ENCODE measurements around the gene ARCN1. TPM values are rescaled to one million over a fixed set of nuclear protein-coding genes. Genes with fewer than 3 reads are reported as not detected.

The ARCN1 gene
- total and polyA plus RNA-seq, 7 experiments from 2014 or later, result 71.2 to 170 (median 123) TPM

GRCh38 chr11:118612378-118612777 is 40.2 kb downstream of the ARCN1 start:
- Mint-ChIP-seq H3K27ac (no peak overlapping the region), H3K9me3 (no peaks in the 10 kb centered on the region), H3K36me3 (peaks cover 0 to 9% (median 3%) of the 10 kb centered on the region in 5 donors), H3K27me3 (peaks cover 0 to 44% (median 0%) of the 10 kb centered on the region in 5 donors), H3K4me1 (peaks cover 16 to 22% (median 20%) of the 10 kb centered on the region in 7 donors), H3K4me3 (no peak overlapping the region)
- DNase-seq (peak in 1 of 9 donors; percentile 3), ATAC-seq (no peak)
- Histone ChIP-seq H3K36me3 (ENCODE audit: control insufficient read depth in 2 of 3, insufficient read depth in 3 of 3, low read length in 3 of 3) (no peaks in the 10 kb centered on the region), H3K4me3 (ENCODE audit: low read length) (no peak overlapping the region), H3K4me1 (ENCODE audit: control insufficient read depth in 2 of 2, insufficient read depth in 2 of 2, low read length in 2 of 2) (peaks cover 18 to 23% of the 10 kb centered on the region in 2 donors), H3K9me3 (ENCODE audit: control insufficient read depth in 2 of 3, low read length in 3 of 3) (no peaks in the 10 kb centered on the region), H3K27me3 (ENCODE audit: control insufficient read depth in 2 of 2, insufficient read depth in 2 of 2, low read length in 2 of 2) (no peaks in the 10 kb centered on the region), H3K27ac (ENCODE audit: low read depth, low read length) (no peak overlapping the region)
- CTCF ChIA-PET, result interaction anchor here (0.6 to 3.3 kb wide), 6 partner anchors 12 to 1513 kb away, joined by 3 to 19 read pairs (median 5); no protein-coding TSS in a partner anchor
- POLR2A ChIA-PET, result interaction anchor here (0.8 to 0.9 kb wide), 2 partner anchors 11 to 17 kb away, joined by 3 read pairs; no protein-coding TSS in a partner anchor
- intact Hi-C loops (cut with micrococcal nuclease), result loop anchor here in 1 of 2 donors (5.0 kb wide), 1 partner anchor 45 kb away; no protein-coding TSS in a partner anchor

GRCh38 chr11:118614511-118614910 is 42.3 kb downstream of the ARCN1 start:
- H3K9me3 Mint-ChIP-seq, result no peaks in the 10 kb centered on the region
- Histone ChIP-seq H3K9me3 (ENCODE audit: control insufficient read depth in 2 of 3, low read length in 3 of 3) (no peaks in the 10 kb centered on the region), H3K27me3 (ENCODE audit: control insufficient read depth in 2 of 2, insufficient read depth in 2 of 2, low read length in 2 of 2) (no peaks in the 10 kb centered on the region), H3K36me3 (ENCODE audit: control insufficient read depth in 2 of 3, insufficient read depth in 3 of 3, low read length in 3 of 3) (no peaks in the 10 kb centered on the region), H3K27ac (ENCODE audit: low read depth, low read length) (no peak overlapping the region), H3K4me1 (ENCODE audit: control insufficient read depth in 2 of 2, insufficient read depth in 2 of 2, low read length in 2 of 2) (peaks cover 9 to 15% of the 10 kb centered on the region in 2 donors), H3K4me3 (ENCODE audit: low read length) (no peak overlapping the region)
- intact Hi-C loops (cut with micrococcal nuclease), result loop anchor here in 1 of 2 donors (5.0 kb wide), 1 partner anchor 43 kb away; no protein-coding TSS in a partner anchor
- no peak overlapping the region for H3K27ac Mint-ChIP-seq
- peaks cover 1 to 31% (median 8%) of the 10 kb centered on the region in 5 donors for H3K27me3 Mint-ChIP-seq
- H3K4me1 Mint-ChIP-seq, result peaks cover 7 to 14% (median 11%) of the 10 kb centered on the region in 7 donors
- DNase-seq (no peak), ATAC-seq (no peak)
- CTCF ChIA-PET, result no interaction called here
- H3K4me3 Mint-ChIP-seq, result no peak overlapping the region
- POLR2A ChIA-PET, result no interaction called here
- H3K36me3 Mint-ChIP-seq, result peaks cover 0 to 9% (median 0%) of the 10 kb centered on the region in 5 donors

DNA sequence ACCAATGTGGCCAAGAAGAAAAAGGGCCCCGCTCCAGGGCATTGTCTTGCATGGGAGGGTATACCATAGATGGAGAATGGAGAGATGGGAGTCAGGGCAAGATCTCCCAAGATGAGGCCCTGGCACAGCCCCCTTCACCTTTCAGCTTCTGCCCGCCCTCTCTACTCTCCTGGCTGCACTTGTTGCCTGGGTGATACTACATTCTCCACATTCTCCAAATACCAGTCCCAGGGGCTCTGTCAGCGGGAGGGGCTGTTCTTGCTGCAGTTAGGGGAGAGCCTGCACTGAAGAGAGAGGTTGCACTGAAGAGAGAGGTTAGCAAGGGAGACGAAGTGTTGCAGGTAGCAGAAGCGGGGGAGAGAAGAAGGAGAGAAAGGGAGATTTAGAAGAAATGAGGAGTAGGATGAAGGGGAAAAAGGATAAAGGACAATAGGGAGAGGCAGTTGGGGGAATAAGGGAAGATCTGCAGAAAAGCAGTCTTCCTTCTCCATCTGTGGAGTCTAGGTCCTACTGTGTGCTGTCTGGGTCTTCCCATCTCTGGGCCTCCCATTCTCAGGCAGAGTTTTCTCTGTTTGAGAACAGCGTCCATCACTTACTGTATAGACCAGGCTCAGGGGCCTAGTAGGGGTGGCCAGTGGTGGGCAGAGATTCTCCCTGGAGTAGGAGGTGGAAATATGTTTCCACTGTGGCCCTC is 43.2 kb downstream of the ARCN1 start:
- no peaks in the 10 kb centered on the region for H3K9me3 Mint-ChIP-seq
- ChIA-PET CTCF (no interaction called here), POLR2A (no interaction called here)
- H3K27me3 ChIP-seq (ENCODE audit: control insufficient read depth in 2 of 2, insufficient read depth in 2 of 2, low read length in 2 of 2), result no peaks in the 10 kb centered on the region
- peaks cover 5 to 13% (median 12%) of the 10 kb centered on the region in 7 donors for H3K4me1 Mint-ChIP-seq
- peaks cover 0 to 13% (median 0%) of the 10 kb centered on the region in 5 donors for H3K36me3 Mint-ChIP-seq
- H3K27me3 Mint-ChIP-seq, result peaks cover 7 to 30% (median 8%) of the 10 kb centered on the region in 5 donors
- H3K27ac Mint-ChIP-seq, result no peak overlapping the region
- ATAC-seq (no peak), DNase-seq (no peak)
- H3K4me3 ChIP-seq (ENCODE audit: low read length), result no peak overlapping the region
- intact Hi-C loops (cut with micrococcal nuclease), result no loop called here
- H3K9me3 ChIP-seq (ENCODE audit: control insufficient read depth in 2 of 3, low read length in 3 of 3), result no peaks in the 10 kb centered on the region
- H3K36me3 ChIP-seq (ENCODE audit: control insufficient read depth in 2 of 3, insufficient read depth in 3 of 3, low read length in 3 of 3), result no peaks in the 10 kb centered on the region
- H3K4me1 ChIP-seq (ENCODE audit: control insufficient read depth in 2 of 2, insufficient read depth in 2 of 2, low read length in 2 of 2), result peaks cover 3 to 6% of the 10 kb centered on the region in 2 donors
- no peak overlapping the region for H3K4me3 Mint-ChIP-seq
- H3K27ac ChIP-seq (ENCODE audit: low read depth, low read length), result no peak overlapping the region

GRCh38 chr11:118615976-118616371 is 43.8 kb downstream of the ARCN1 start:
- ATAC-seq (no peak), DNase-seq (no peak)
- no peak overlapping the region for H3K4me3 Mint-ChIP-seq
- ChIA-PET POLR2A (no interaction called here), CTCF (no interaction called here)
- no peak overlapping the region for H3K4me3 ChIP-seq (ENCODE audit: low read length)
- H3K9me3 Mint-ChIP-seq, result no peaks in the 10 kb centered on the region
- no peaks in the 10 kb centered on the region for H3K36me3 ChIP-seq (ENCODE audit: control insufficient read depth in 2 of 3, insufficient read depth in 3 of 3, low read length in 3 of 3)
- peaks cover 0 to 13% (median 0%) of the 10 kb centered on the region in 5 donors for H3K36me3 Mint-ChIP-seq
- peaks cover 7 to 35% (median 10%) of the 10 kb centered on the region in 5 donors for H3K27me3 Mint-ChIP-seq
- no peak overlapping the region for H3K27ac ChIP-seq (ENCODE audit: low read depth, low read length)
- H3K27ac Mint-ChIP-seq, result no peak overlapping the region
- peaks cover 10 to 19% (median 15%) of the 10 kb centered on the region in 7 donors for H3K4me1 Mint-ChIP-seq
- peaks cover 3 to 7% of the 10 kb centered on the region in 2 donors for H3K4me1 ChIP-seq (ENCODE audit: control insufficient read depth in 2 of 2, insufficient read depth in 2 of 2, low read length in 2 of 2)
- intact Hi-C loops (cut with micrococcal nuclease), result no loop called here
- no peaks in the 10 kb centered on the region for H3K9me3 ChIP-seq (ENCODE audit: control insufficient read depth in 2 of 3, low read length in 3 of 3)
- no peaks in the 10 kb centered on the region for H3K27me3 ChIP-seq (ENCODE audit: control insufficient read depth in 2 of 2, insufficient read depth in 2 of 2, low read length in 2 of 2)

GRCh38 chr11:118618115-118618990 is 46.1 kb downstream of the ARCN1 start:
- DNase-seq, result no peak
- Mint-ChIP-seq H3K9me3 (no peaks in the 10 kb centered on the region), H3K4me1 (peaks cover 7 to 20% (median 13%) of the 10 kb centered on the region in 7 donors), H3K27ac (no peak overlapping the region), H3K36me3 (peaks cover 0 to 13% (median 0%) of the 10 kb centered on the region in 5 donors), H3K4me3 (peak overlapping the region in 1 of 10 donors; percentile 26), H3K27me3 (peaks cover 7 to 33% (median 12%) of the 10 kb centered on the region in 5 donors)
- intact Hi-C loops (cut with micrococcal nuclease), result no loop called here
- ATAC-seq, result no peak
- Histone ChIP-seq H3K27me3 (ENCODE audit: control insufficient read depth in 2 of 2, insufficient read depth in 2 of 2, low read length in 2 of 2) (no peaks in the 10 kb centered on the region), H3K4me1 (ENCODE audit: control insufficient read depth in 2 of 2, insufficient read depth in 2 of 2, low read length in 2 of 2) (peaks cover 0 to 4% of the 10 kb centered on the region in 2 donors), H3K4me3 (ENCODE audit: low read length) (no peak overlapping the region), H3K9me3 (ENCODE audit: control insufficient read depth in 2 of 3, low read length in 3 of 3) (no peaks in the 10 kb centered on the region), H3K36me3 (ENCODE audit: control insufficient read depth in 2 of 3, insufficient read depth in 3 of 3, low read length in 3 of 3) (no peaks in the 10 kb centered on the region), H3K27ac (ENCODE audit: low read depth, low read length) (no peak overlapping the region)
- ChIA-PET POLR2A (no interaction called here), CTCF (interaction anchor here (0.7 kb wide), 1 partner anchor 11 kb away, joined by 3 read pairs; the partner anchor contains the start of gene PHLDB1)

GRCh38 chr11:118618991-118619375 is 46.8 kb downstream of the ARCN1 start:
- Histone ChIP-seq H3K9me3 (ENCODE audit: control insufficient read depth in 2 of 3, low read length in 3 of 3) (no peaks in the 10 kb centered on the region), H3K27ac (ENCODE audit: low read depth, low read length) (no peak overlapping the region), H3K4me1 (ENCODE audit: control insufficient read depth in 2 of 2, insufficient read depth in 2 of 2, low read length in 2 of 2) (peaks cover 0 to 4% of the 10 kb centered on the region in 2 donors), H3K27me3 (ENCODE audit: control insufficient read depth in 2 of 2, insufficient read depth in 2 of 2, low read length in 2 of 2) (no peaks in the 10 kb centered on the region), H3K4me3 (ENCODE audit: low read length) (no peak overlapping the region), H3K36me3 (ENCODE audit: control insufficient read depth in 2 of 3, insufficient read depth in 3 of 3, low read length in 3 of 3) (no peaks in the 10 kb centered on the region)
- ChIA-PET POLR2A (no interaction called here), CTCF (interaction anchor here (0.7 kb wide), 1 partner anchor 12 kb away, joined by 3 read pairs; the partner anchor contains the start of gene PHLDB1)
- peaks cover 7 to 29% (median 12%) of the 10 kb centered on the region in 5 donors for H3K27me3 Mint-ChIP-seq
- intact Hi-C loops (cut with micrococcal nuclease), result no loop called here
- no peak overlapping the region for H3K27ac Mint-ChIP-seq
- DNase-seq (no peak), ATAC-seq (no peak)
- peaks cover 7 to 20% (median 13%) of the 10 kb centered on the region in 7 donors for H3K4me1 Mint-ChIP-seq
- no peak overlapping the region for H3K4me3 Mint-ChIP-seq
- no peaks in the 10 kb centered on the region for H3K9me3 Mint-ChIP-seq
- H3K36me3 Mint-ChIP-seq, result peaks cover 0 to 13% (median 0%) of the 10 kb centered on the region in 5 donors

Measured in naive thymus-derived CD4-positive, alpha-beta T cell (primary cell).